ENCODE measurements around the gene MARF1.

DNA sequence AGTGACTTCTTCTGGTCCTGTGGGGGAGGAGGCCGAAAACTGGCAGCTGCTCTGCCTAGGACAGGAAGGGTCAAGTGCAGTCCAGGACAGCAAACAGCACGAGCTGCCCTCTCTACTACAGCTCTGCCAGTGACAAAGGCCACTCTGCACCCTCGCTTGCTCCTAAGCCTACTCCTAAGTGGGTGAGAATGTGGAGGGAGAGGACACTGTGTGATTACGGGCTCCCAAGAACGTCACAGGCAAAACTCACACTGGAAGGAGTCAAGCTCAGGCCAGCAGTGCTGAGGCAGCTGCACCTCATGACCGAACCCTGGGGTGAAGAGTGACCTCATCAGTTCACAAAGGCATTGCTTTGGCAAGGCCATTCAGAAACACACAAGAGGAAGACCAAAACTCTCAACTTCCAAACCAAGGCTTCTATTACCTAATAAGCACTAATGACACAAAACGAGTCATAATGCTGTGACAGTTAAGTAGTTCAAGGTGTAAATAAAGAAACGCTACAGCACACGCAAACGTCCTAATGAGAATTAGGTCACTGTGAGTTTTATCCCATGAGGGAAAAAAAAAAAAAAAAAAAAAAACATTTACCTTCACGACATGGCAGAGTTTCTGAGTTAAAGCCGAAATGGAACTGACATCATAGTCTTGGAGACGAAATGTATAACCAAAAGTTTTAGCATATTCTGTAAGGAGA is 35.1 kb downstream of the MARF1 start:
- TF ChIP-seq, protein P1, sequence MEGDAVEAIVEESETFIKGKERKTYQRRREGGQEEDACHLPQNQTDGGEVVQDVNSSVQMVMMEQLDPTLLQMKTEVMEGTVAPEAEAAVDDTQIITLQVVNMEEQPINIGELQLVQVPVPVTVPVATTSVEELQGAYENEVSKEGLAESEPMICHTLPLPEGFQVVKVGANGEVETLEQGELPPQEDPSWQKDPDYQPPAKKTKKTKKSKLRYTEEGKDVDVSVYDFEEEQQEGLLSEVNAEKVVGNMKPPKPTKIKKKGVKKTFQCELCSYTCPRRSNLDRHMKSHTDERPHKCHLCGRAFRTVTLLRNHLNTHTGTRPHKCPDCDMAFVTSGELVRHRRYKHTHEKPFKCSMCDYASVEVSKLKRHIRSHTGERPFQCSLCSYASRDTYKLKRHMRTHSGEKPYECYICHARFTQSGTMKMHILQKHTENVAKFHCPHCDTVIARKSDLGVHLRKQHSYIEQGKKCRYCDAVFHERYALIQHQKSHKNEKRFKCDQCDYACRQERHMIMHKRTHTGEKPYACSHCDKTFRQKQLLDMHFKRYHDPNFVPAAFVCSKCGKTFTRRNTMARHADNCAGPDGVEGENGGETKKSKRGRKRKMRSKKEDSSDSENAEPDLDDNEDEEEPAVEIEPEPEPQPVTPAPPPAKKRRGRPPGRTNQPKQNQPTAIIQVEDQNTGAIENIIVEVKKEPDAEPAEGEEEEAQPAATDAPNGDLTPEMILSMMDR (IDR thresholded peaks at IDR 0.05): no peak
- no peak for TF ChIP-seq POLR2A (IDR thresholded peaks at IDR 0.05)
